ENCODE results near the gene NR2E3.

DNA sequence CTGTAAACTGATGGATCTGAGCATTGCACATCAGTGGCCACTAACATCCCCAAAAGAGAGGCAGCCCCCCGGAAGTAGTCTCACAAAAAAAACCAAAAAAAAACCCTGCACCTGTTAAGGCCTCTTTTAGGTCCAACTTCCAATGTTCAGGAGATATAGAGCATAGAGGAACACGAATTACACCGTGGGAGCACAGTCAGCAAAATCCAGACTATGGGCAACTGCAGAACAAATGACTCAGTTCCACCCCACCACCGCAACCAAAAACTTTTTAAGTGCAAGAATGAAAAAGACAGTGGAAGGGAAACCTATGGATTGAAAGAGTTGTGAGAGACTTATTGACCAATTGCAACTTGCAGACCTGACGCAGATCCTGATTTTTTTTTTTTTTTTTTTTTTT lies 42.2 kb upstream of the NR2E3 start:
- TF ChIP-seq, protein P1, sequence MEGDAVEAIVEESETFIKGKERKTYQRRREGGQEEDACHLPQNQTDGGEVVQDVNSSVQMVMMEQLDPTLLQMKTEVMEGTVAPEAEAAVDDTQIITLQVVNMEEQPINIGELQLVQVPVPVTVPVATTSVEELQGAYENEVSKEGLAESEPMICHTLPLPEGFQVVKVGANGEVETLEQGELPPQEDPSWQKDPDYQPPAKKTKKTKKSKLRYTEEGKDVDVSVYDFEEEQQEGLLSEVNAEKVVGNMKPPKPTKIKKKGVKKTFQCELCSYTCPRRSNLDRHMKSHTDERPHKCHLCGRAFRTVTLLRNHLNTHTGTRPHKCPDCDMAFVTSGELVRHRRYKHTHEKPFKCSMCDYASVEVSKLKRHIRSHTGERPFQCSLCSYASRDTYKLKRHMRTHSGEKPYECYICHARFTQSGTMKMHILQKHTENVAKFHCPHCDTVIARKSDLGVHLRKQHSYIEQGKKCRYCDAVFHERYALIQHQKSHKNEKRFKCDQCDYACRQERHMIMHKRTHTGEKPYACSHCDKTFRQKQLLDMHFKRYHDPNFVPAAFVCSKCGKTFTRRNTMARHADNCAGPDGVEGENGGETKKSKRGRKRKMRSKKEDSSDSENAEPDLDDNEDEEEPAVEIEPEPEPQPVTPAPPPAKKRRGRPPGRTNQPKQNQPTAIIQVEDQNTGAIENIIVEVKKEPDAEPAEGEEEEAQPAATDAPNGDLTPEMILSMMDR (conservative IDR thresholded peaks at IDR 0.05; ENCODE audit: low read length), result no peak
- no peak for TF ChIP-seq EZH2phosphoT487 (IDR thresholded peaks at IDR 0.05; ENCODE audit: borderline replicate concordance, low read depth, low read length)

All from OCI-LY7 (cell line).